ENCODE results near the gene MYO18A. TPM values are rescaled to one million over a fixed set of nuclear protein-coding genes. Genes with fewer than 3 reads are reported as not detected.

Gene MYO18A
- total RNA-seq, 1 donor from 2014 or later = 28.8 TPM

- no peak overlapping the region for H3K27ac Mint-ChIP-seq (ENCODE audit: unreplicated experiment)
These were observed 14.5 kb upstream of the MYO18A start for GRCh38 chr17:29194669-29195068.

GRCh38 chr17:29193146-29193545 lies 12.9 kb upstream of the MYO18A start:
- H3K9me3 Mint-ChIP-seq (ENCODE audit: unreplicated experiment) = no peaks in the 10 kb centered on the region
- TF ChIP-seq CTCF (IDR thresholded peaks at IDR 0.05) = no peak
- H3K4me3 Mint-ChIP-seq (ENCODE audit: unreplicated experiment) = no peak overlapping the region
- no peak for DNase-seq (ENCODE audit: extremely low spot score, unreplicated experiment)
- H3K27me3 Mint-ChIP-seq (ENCODE audit: unreplicated experiment) = peaks cover 30% of the 10 kb centered on the region
- no peaks in the 10 kb centered on the region for H3K36me3 Mint-ChIP-seq (ENCODE audit: unreplicated experiment)
- H3K27ac Mint-ChIP-seq (ENCODE audit: unreplicated experiment) = no peak overlapping the region
- H3K4me1 Mint-ChIP-seq (ENCODE audit: unreplicated experiment) = peaks cover 5% of the 10 kb centered on the region

More at GRCh38 chr17:29194669-29195068, 14.5 kb upstream of the MYO18A start:
- TF ChIP-seq CTCF (IDR thresholded peaks at IDR 0.05) = no peak
- no peak for DNase-seq (ENCODE audit: extremely low spot score, unreplicated experiment)
- Mint-ChIP-seq H3K9me3 (ENCODE audit: unreplicated experiment) (no peaks in the 10 kb centered on the region), H3K4me1 (ENCODE audit: unreplicated experiment) (peaks cover 5% of the 10 kb centered on the region), H3K4me3 (ENCODE audit: unreplicated experiment) (no peak overlapping the region), H3K27me3 (ENCODE audit: unreplicated experiment) (peaks cover 22% of the 10 kb centered on the region), H3K36me3 (ENCODE audit: unreplicated experiment) (no peaks in the 10 kb centered on the region)

- no peaks in the 10 kb centered on the region for H3K36me3 Mint-ChIP-seq (ENCODE audit: unreplicated experiment)
- H3K9me3 Mint-ChIP-seq (ENCODE audit: unreplicated experiment) = no peaks in the 10 kb centered on the region
- H3K4me1 Mint-ChIP-seq (ENCODE audit: unreplicated experiment) = peaks cover 5% of the 10 kb centered on the region
- H3K27ac Mint-ChIP-seq (ENCODE audit: unreplicated experiment) = no peak overlapping the region
- peaks cover 24% of the 10 kb centered on the region for H3K27me3 Mint-ChIP-seq (ENCODE audit: unreplicated experiment)
- DNase-seq (ENCODE audit: extremely low spot score, unreplicated experiment) = no peak
- TF ChIP-seq CTCF (IDR thresholded peaks at IDR 0.05) = no peak
- H3K4me3 Mint-ChIP-seq (ENCODE audit: unreplicated experiment) = no peak overlapping the region
These were observed 10.5 kb upstream of the MYO18A start for GRCh38 chr17:29190592-29191207.

- Mint-ChIP-seq H3K4me3 (ENCODE audit: unreplicated experiment) (no peak overlapping the region), H3K27ac (ENCODE audit: unreplicated experiment) (no peak overlapping the region), H3K9me3 (ENCODE audit: unreplicated experiment) (no peaks in the 10 kb centered on the region), H3K36me3 (ENCODE audit: unreplicated experiment) (no peaks in the 10 kb centered on the region), H3K4me1 (ENCODE audit: unreplicated experiment) (peaks cover under 1% of the 10 kb centered on the region), H3K27me3 (ENCODE audit: unreplicated experiment) (peaks cover 21% of the 10 kb centered on the region)
- TF ChIP-seq CTCF (IDR thresholded peaks at IDR 0.05) = no peak
- DNase-seq (ENCODE audit: extremely low spot score, unreplicated experiment) = no peak
These were observed 9.8 kb upstream of the MYO18A start for GRCh38 chr17:29190039-29190438.

GRCh38 chr17:29189355-29189754 lies 9.2 kb upstream of the MYO18A start:
- no peak for DNase-seq (ENCODE audit: extremely low spot score, unreplicated experiment)
- no peak overlapping the region for H3K27ac Mint-ChIP-seq (ENCODE audit: unreplicated experiment)
- no peaks in the 10 kb centered on the region for H3K9me3 Mint-ChIP-seq (ENCODE audit: unreplicated experiment)
- TF ChIP-seq CTCF (IDR thresholded peaks at IDR 0.05) = no peak
- H3K36me3 Mint-ChIP-seq (ENCODE audit: unreplicated experiment) = no peaks in the 10 kb centered on the region
- H3K27me3 Mint-ChIP-seq (ENCODE audit: unreplicated experiment) = peaks cover 21% of the 10 kb centered on the region
- H3K4me1 Mint-ChIP-seq (ENCODE audit: unreplicated experiment) = no peaks in the 10 kb centered on the region
- no peak overlapping the region for H3K4me3 Mint-ChIP-seq (ENCODE audit: unreplicated experiment)
